Ovary (tissue), 9 donors: ENCODE measurements around the gene MYH11. TPM values are rescaled to one million over a fixed set of nuclear protein-coding genes. Genes with fewer than 3 reads are reported as not detected.
A peak's percentile ranks its signal among the peaks of the same experiment; 100 is the strongest.

ENCODE experiments used
- DNase-seq, 5 donors: peaks; one replicate each; pipeline ENCODE4 v3.0.0-alpha.2; 2019 to 2020
- H3K27ac ChIP-seq, 2 donors: fragments of 200-600 bp; one replicate each; pipeline versions ENCODE4 v1.5.1 to v1.8.0; 2019 to 2022
- H3K27me3 ChIP-seq: fragments of 200-600 bp; one replicate; pipeline ENCODE4 v1.8.0; 2022
- H3K36me3 ChIP-seq: fragments of 200-600 bp; sonication (generic); one replicate; pipeline ENCODE4 v1.5.1; 2019
- H3K4me1 ChIP-seq: one replicate; pipeline ENCODE4 v1.8.1; 2013; ENCODE audit warnings: mild to moderate bottlenecking, moderate library complexity; ENCODE audit not compliant: insufficient read depth
- H3K4me3 ChIP-seq: fragments of 200-600 bp; sonication (generic); one replicate; pipeline ENCODE4 v1.5.1; 2017
- H3K9me3 ChIP-seq, 2 donors: fragments of 200-600 bp in 1 of 2; sonication (generic) in 1 of 2; one replicate each; pipeline versions ENCODE4 v1.5.1 to v1.8.1; 2013 to 2019; ENCODE audit warnings: mild to moderate bottlenecking in 1 of 2, moderate library complexity in 1 of 2
- CTCF ChIP-seq, 3 donors: fragments of 450-650 bp in 2 of 3; fragments of 200-600 bp in 1 of 3; IDR thresholded peaks; one replicate each; pipeline versions ENCODE4 v1.5.1 to v1.8.0; 2016 to 2022; ENCODE audit warnings: antibody characterized with exemption in 3 of 3, mild to moderate bottlenecking in 1 of 3
- EP300 ChIP-seq: sonication (generic); formaldehyde crosslinking; IDR thresholded peaks from one replicate; pipeline ENCODE4 v1.6.1; 2017; ENCODE audit warnings: antibody characterized with exemption
- POLR2A ChIP-seq: fragments of 450-650 bp; IDR thresholded peaks from one replicate; pipeline ENCODE4 v1.6.1; 2017; ENCODE audit warnings: antibody characterized with exemption, mild to moderate bottlenecking, moderate library complexity
- WGBS, 3 donors: extraction: QIAGEN DNeasy Blood & Tissue Kit in 1 of 3; methylation state at CpG; one replicate each; pipeline versions ENCODE4 v1.1.5 to v1.1.7; 2013 to 2017; 5-methylcytosine and 5-hydroxymethylcytosine counted together
- intact Hi-C, 4 donors: fragments of 100-400 bp; cut with DNase I; formaldehyde crosslinking; loops; one replicate each; pipeline versions ENCODE4 v1.11.0 to v1.15.1; 2022 to 2023
- polyA plus RNA-seq, 2 donors: library from polyadenylated mRNA; stranded (reverse); fragments of 200-250 nt in 1 of 2; fragments of 350-450 nt in 1 of 2; fragmentation: Illumina TruSeq in 1 of 2; extraction: RNeasy Lipid Tissue Mini Kit (QIAGEN cat#74804) in 1 of 2; gene quantifications; one replicate each; pipeline ENCODE4 v1.2.3, GENCODE V29; 2013 to 2014
- total RNA-seq, 7 donors: library from RNA; depleted of rRNA in 2 of 7; stranded (reverse); fragments of >200 nt in 2 of 7; fragmentation: NEBNext Ultra II Directional in 3 of 7; extraction: Animal tissue kit (Norgen Biotek cat#: 25700) in 3 of 7; gene quantifications; one replicate each; pipeline versions ENCODE4 v1.1.0 to v1.2.4, GENCODE V29; 2016 to 2023
- donor health status: DM: no; HTN: no; CAD: no; lungs with moderate emphysema.
- donor health status: DM: no; HTN: no; CAD: no.
- donor health status: Bipolar disorder and iron deficiency.
- donor health status: DM: yes; HTN: yes; CAD: no.
- donor health status: DM: no; HTN: no; CAD: no.
- donor health status: DM: yes; HTN: yes; CAD: no.

MYH11 gene
- total and polyA plus RNA-seq, 9 donors = 50.9 to 2,765 (median 263) TPM

GRCh38 chr16:15775209-15775608, 81.6 kb downstream of the MYH11 start:
- H3K36me3 ChIP-seq = no peaks in the 10 kb centered on the region
- TF ChIP-seq EP300 (no peak), CTCF (IDR thresholded peaks at IDR 0.05) (no peak), POLR2A (no peak)
- H3K4me1 ChIP-seq = peaks cover 3% of the 10 kb centered on the region
- intact Hi-C loops = no loop called here
- no peak overlapping the region for H3K4me3 ChIP-seq
- H3K9me3 ChIP-seq = no peaks in the 10 kb centered on the region
- H3K27me3 ChIP-seq = no peaks in the 10 kb centered on the region
- DNase-seq = no peak
- no peak overlapping the region for H3K27ac ChIP-seq

- Histone ChIP-seq H3K4me1 (peaks cover 5% of the 10 kb centered on the region), H3K9me3 (no peaks in the 10 kb centered on the region), H3K36me3 (no peaks in the 10 kb centered on the region), H3K4me3 (no peak overlapping the region), H3K27ac (peak overlapping the region in 1 of 2 donors; percentile 31), H3K27me3 (no peaks in the 10 kb centered on the region)
- intact Hi-C loops = no loop called here
- no peak for DNase-seq
- 8% methylated on average over 6 of the region's 6 CpGs for WGBS, 3 donors
- TF ChIP-seq CTCF (IDR thresholded peaks at IDR 0.05) (no peak), POLR2A (no peak), EP300 (no peak)
These were observed 82.9 kb downstream of the MYH11 start for GRCh38 chr16:15773968-15774367.

- Histone ChIP-seq H3K4me1 (peaks cover 5% of the 10 kb centered on the region), H3K36me3 (no peaks in the 10 kb centered on the region), H3K4me3 (no peak overlapping the region), H3K27me3 (no peaks in the 10 kb centered on the region), H3K27ac (no peak overlapping the region), H3K9me3 (no peaks in the 10 kb centered on the region)
- intact Hi-C loops = no loop called here
- WGBS, 3 donors = 86 to 90% (median 89%) methylated on average over 11 of the region's 11 CpGs
- no peak for DNase-seq
- TF ChIP-seq CTCF (IDR thresholded peaks at IDR 0.05) (no peak), POLR2A (no peak), EP300 (no peak)
These were observed 84.1 kb downstream of the MYH11 start for GRCh38 chr16:15772579-15773293.

GRCh38 chr16:15771694-15772093, 85.1 kb downstream of the MYH11 start:
- Histone ChIP-seq H3K9me3 (no peaks in the 10 kb centered on the region), H3K4me1 (peaks cover 5% of the 10 kb centered on the region), H3K36me3 (no peaks in the 10 kb centered on the region), H3K27me3 (no peaks in the 10 kb centered on the region), H3K4me3 (no peak overlapping the region), H3K27ac (no peak overlapping the region)
- DNase-seq = no peak
- 89 to 96% (median 92%) methylated on average over 7 of the region's 7 CpGs for WGBS, 3 donors
- intact Hi-C loops = no loop called here
- no peak for TF ChIP-seq CTCF (IDR thresholded peaks at IDR 0.05)
- no peak for TF ChIP-seq EP300
- no peak for TF ChIP-seq POLR2A
